Large intestine (tissue), 3 donors: ENCODE data around the gene UST. TPM values are rescaled to one million over a fixed set of nuclear protein-coding genes. Genes with fewer than 3 reads are reported as not detected.

Experiments
- DNase-seq, 2 donors: peaks; one replicate each; pipeline versions ENCODE4 v3.0.0 to v3.0.0-alpha.2; 2013
- H3K27ac ChIP-seq: one replicate; pipeline ENCODE4 v1.5.1; 2013; ENCODE audit warnings: low read length
- H3K27me3 ChIP-seq: 2 replicates; pipeline ENCODE4 v1.6.1; 2013; ENCODE audit warnings: low read length; ENCODE audit not compliant: control insufficient read depth, insufficient read depth
- H3K36me3 ChIP-seq: 2 replicates; pipeline ENCODE4 v1.6.1; 2013; ENCODE audit warnings: low read length; ENCODE audit not compliant: control insufficient read depth, insufficient read depth
- H3K4me1 ChIP-seq: one replicate; pipeline ENCODE4 v1.6.1; 2013; ENCODE audit warnings: low read length; ENCODE audit not compliant: control insufficient read depth, insufficient read depth
- H3K4me3 ChIP-seq: one replicate; pipeline ENCODE4 v1.5.1; 2013; ENCODE audit warnings: low read length
- H3K9me3 ChIP-seq: one replicate; pipeline ENCODE4 v1.6.1; 2013; ENCODE audit warnings: mild to moderate bottlenecking, low read depth, low read length, moderate library complexity; ENCODE audit not compliant: control insufficient read depth
- WGBS: methylation state at CpG from one replicate; pipeline ENCODE4 v1.1.5; 2013; ENCODE audit warnings: low lambda C conversion rate; ENCODE audit not compliant: insufficient coverage; 5-methylcytosine and 5-hydroxymethylcytosine counted together
- polyA plus RNA-seq: library from polyadenylated mRNA; unstranded; fragments of 120-200 nt; gene quantifications from one replicate; pipeline ENCODE4 v1.2.1, GENCODE V29; 2013

Gene UST
- polyA plus RNA-seq, 1 donor: 2.9 TPM

DNA sequence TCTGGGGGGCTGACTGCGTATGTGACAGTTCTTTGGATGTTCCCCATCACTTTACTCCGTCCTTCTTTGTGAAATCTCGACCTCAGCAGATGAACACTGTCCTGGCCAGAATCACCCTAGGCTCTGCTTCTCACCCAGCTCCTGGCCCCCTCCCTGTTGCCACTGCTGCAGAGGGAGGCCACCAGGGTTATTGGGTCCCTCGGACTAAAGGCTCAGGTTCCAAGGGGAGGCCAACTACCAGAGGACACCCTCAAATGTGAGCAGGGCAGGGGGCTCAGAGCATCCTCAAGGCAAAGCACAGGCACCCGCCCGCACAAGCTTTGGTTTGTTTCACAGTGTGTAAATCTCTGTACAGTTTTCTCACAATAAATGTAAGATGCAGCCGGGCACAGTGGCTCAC is 269.9 kb downstream of the UST start:
- H3K4me3 ChIP-seq: no peak overlapping the region
- no peaks in the 10 kb centered on the region for H3K9me3 ChIP-seq
- no peak overlapping the region for H3K27ac ChIP-seq
- no peaks in the 10 kb centered on the region for H3K27me3 ChIP-seq
- peaks cover 2% of the 10 kb centered on the region for H3K36me3 ChIP-seq
- DNase-seq: no peak
- H3K4me1 ChIP-seq: no peaks in the 10 kb centered on the region
- WGBS: no CpG with 5 or more reads among the region's 7 CpGs

GRCh38 chr6:149020319-149020718 is 273.5 kb downstream of the UST start:
- WGBS: 60% methylated on average over 1 of the region's 3 CpGs
- no peak overlapping the region for H3K4me3 ChIP-seq

GRCh38 chr6:149024361-149024760 is 277.5 kb downstream of the UST start:
- Histone ChIP-seq H3K4me3 (no peak overlapping the region), H3K9me3 (peaks cover 6% of the 10 kb centered on the region), H3K36me3 (peaks cover 2% of the 10 kb centered on the region), H3K27ac (no peak overlapping the region), H3K4me1 (no peaks in the 10 kb centered on the region), H3K27me3 (no peaks in the 10 kb centered on the region)
- no CpG with 5 or more reads among the region's 1 CpG for WGBS
- DNase-seq: no peak

More at GRCh38 chr6:149020319-149020718, 273.5 kb downstream of the UST start:
- Histone ChIP-seq H3K9me3 (no peaks in the 10 kb centered on the region), H3K27me3 (no peaks in the 10 kb centered on the region), H3K4me1 (no peaks in the 10 kb centered on the region), H3K27ac (no peak overlapping the region), H3K36me3 (peaks cover 2% of the 10 kb centered on the region)
- DNase-seq: no peak

GRCh38 chr6:149025061-149025460 is 278.2 kb downstream of the UST start:
- DNase-seq: no peak
- 83% methylated on average over 1 of the region's 2 CpGs for WGBS

GRCh38 chr6:149026530-149026942 is 279.7 kb downstream of the UST start:
- H3K4me1 ChIP-seq: no peaks in the 10 kb centered on the region
- no peaks in the 10 kb centered on the region for H3K27me3 ChIP-seq
- peak in 1 of 2 donors; percentile 19 for DNase-seq
- no peak overlapping the region for H3K4me3 ChIP-seq
- WGBS: 32% methylated on average over 2 of the region's 4 CpGs
- H3K36me3 ChIP-seq: no peaks in the 10 kb centered on the region
- H3K9me3 ChIP-seq: peaks cover 6% of the 10 kb centered on the region
- no peak overlapping the region for H3K27ac ChIP-seq

More at GRCh38 chr6:149025061-149025460, 278.2 kb downstream of the UST start:
- Histone ChIP-seq H3K9me3 (peaks cover 6% of the 10 kb centered on the region), H3K4me1 (no peaks in the 10 kb centered on the region), H3K27me3 (no peaks in the 10 kb centered on the region), H3K27ac (no peak overlapping the region), H3K4me3 (no peak overlapping the region), H3K36me3 (peaks cover 2% of the 10 kb centered on the region)

GRCh38 chr6:149027484-149027883 is 280.7 kb downstream of the UST start:
- H3K4me3 ChIP-seq: no peak overlapping the region
- H3K4me1 ChIP-seq: no peaks in the 10 kb centered on the region
- DNase-seq: no peak
- WGBS: no CpG with 5 or more reads among the region's 1 CpG
- no peaks in the 10 kb centered on the region for H3K27me3 ChIP-seq
- H3K9me3 ChIP-seq: peaks cover 6% of the 10 kb centered on the region
- no peak overlapping the region for H3K27ac ChIP-seq
- H3K36me3 ChIP-seq: no peaks in the 10 kb centered on the region

DNA sequence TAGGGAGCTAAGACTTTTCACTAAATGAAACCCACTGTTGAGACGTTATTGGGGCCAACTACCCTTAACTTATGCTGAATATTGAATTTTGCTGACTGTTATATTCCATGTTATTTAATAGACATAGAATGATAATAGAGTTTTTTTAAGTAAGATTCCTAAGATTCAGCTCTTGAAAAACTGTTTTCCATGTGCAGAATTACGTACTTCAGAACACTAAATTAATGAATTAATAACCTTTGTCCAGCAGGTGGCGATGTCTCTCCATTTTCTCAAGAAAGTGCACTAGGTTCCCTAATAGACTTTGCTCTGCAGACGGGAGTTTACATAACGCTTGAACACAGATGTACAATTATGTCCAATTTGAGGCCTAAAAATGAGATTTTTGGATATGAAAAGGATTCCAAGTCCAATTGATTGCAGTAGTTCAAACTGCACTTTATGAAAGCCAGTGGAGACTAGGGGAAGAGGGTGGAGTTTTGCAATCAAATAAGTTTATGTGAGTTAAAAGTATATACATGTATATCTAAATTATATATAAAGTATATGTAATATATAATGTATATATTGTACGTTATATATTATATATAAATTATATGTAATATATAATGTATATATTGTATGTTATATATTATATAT is 282.1 kb downstream of the UST start:
- H3K27me3 ChIP-seq: no peaks in the 10 kb centered on the region
- H3K9me3 ChIP-seq: peaks cover 6% of the 10 kb centered on the region
- H3K36me3 ChIP-seq: no peaks in the 10 kb centered on the region
- no peaks in the 10 kb centered on the region for H3K4me1 ChIP-seq
- H3K27ac ChIP-seq: no peak overlapping the region
- H3K4me3 ChIP-seq: no peak overlapping the region
- DNase-seq: peak; percentile 80
- WGBS: no CpG with 5 or more reads among the region's 6 CpGs

DNA sequence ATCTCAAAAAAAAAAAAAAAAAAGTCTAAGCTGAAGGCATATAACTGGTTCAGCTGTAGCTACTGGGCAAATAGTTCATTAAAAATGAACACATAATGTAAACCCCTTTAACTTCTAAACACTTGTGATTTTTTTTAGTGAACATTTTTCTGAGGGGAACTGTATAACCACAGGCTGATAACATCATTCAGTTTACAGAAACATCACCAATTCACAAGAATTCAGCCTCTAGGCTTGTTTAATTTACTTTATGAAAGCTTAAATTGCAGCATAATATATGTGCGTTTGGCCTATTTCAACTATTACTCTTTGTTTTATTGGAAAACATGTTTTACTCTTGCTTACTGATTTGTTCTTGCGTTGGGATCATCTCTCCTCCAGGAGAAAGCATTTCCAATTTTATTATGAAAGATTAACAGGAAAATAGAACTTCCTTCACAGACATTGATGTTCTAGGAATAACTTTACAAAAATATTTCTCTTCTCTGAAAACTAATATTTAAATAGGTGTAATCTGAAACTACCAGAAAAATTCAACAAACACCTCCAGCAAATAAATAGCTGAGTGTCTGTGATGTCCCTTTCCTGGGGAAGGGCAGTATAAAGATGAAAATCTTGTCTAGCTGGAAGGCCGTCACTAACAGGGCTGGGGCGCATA is 284.5 kb downstream of the UST start:
- Histone ChIP-seq H3K36me3 (no peaks in the 10 kb centered on the region), H3K9me3 (peaks cover 1% of the 10 kb centered on the region), H3K4me1 (no peaks in the 10 kb centered on the region), H3K27me3 (no peaks in the 10 kb centered on the region), H3K4me3 (no peak overlapping the region), H3K27ac (no peak overlapping the region)
- WGBS: 90% methylated on average over 3 of the region's 4 CpGs
- DNase-seq: no peak

GRCh38 chr6:149031859-149032598 is 285.2 kb downstream of the UST start:
- DNase-seq: no peak
- Histone ChIP-seq H3K27ac (no peak overlapping the region), H3K27me3 (no peaks in the 10 kb centered on the region), H3K36me3 (no peaks in the 10 kb centered on the region), H3K4me1 (no peaks in the 10 kb centered on the region), H3K4me3 (no peak overlapping the region), H3K9me3 (no peaks in the 10 kb centered on the region)
- no CpG with 5 or more reads among the region's 18 CpGs for WGBS

GRCh38 chr6:149032599-149033405 is 286.0 kb downstream of the UST start:
- DNase-seq: no peak
- no peaks in the 10 kb centered on the region for H3K9me3 ChIP-seq

More at GRCh38 chr6:149032599-149033405, 286.0 kb downstream of the UST start:
- no peak overlapping the region for H3K4me3 ChIP-seq
- no peaks in the 10 kb centered on the region for H3K36me3 ChIP-seq
- no peak overlapping the region for H3K27ac ChIP-seq
- WGBS: 72% methylated on average over 3 of the region's 8 CpGs
- H3K4me1 ChIP-seq: no peaks in the 10 kb centered on the region
- no peaks in the 10 kb centered on the region for H3K27me3 ChIP-seq
